HG03064 (cell line): ENCODE data around the gene CMIP.

Experiments used
- ATAC-seq: cut with Tn5 transposase; IDR thresholded peaks from one replicate; pipeline ENCODE4 v1.9.1; 2021; ENCODE audit warnings: low read depth; ENCODE audit not compliant: unreplicated experiment

The CMIP gene

GRCh38 chr16:81445966-81446906 lies 1.6 kb downstream of the CMIP start:
- no peak for ATAC-seq

- no peak for ATAC-seq
These were observed 2.3 kb downstream of the CMIP start for GRCh38 chr16:81446907-81447268.

GRCh38 chr16:81447383-81448101 lies 2.9 kb downstream of the CMIP start:
- no peak for ATAC-seq

- no peak for ATAC-seq
These were observed 3.8 kb downstream of the CMIP start for GRCh38 chr16:81448154-81449131.

GRCh38 chr16:81449241-81449640 lies 4.6 kb downstream of the CMIP start:
- no peak for ATAC-seq

- ATAC-seq, result no peak
These were observed 5.4 kb downstream of the CMIP start for GRCh38 chr16:81449899-81450608.

GRCh38 chr16:81450783-81451491 lies 6.3 kb downstream of the CMIP start:
- ATAC-seq, result no peak

GRCh38 chr16:81451753-81452680 lies 7.4 kb downstream of the CMIP start:
- no peak for ATAC-seq

GRCh38 chr16:81453091-81453728 lies 8.6 kb downstream of the CMIP start:
- no peak for ATAC-seq

GRCh38 chr16:81454044-81454443 lies 9.4 kb downstream of the CMIP start:
- no peak for ATAC-seq

GRCh38 chr16:81455006-81455405 lies 10.4 kb downstream of the CMIP start:
- no peak for ATAC-seq

GRCh38 chr16:81455720-81456494 lies 11.3 kb downstream of the CMIP start:
- no peak for ATAC-seq

GRCh38 chr16:81456523-81457325 lies 12.1 kb downstream of the CMIP start:
- no peak for ATAC-seq

- ATAC-seq, result no peak
These were observed 12.9 kb downstream of the CMIP start for GRCh38 chr16:81457326-81458133.

- no peak for ATAC-seq
These were observed 13.6 kb downstream of the CMIP start for GRCh38 chr16:81458149-81458669.
